AG04449 (cell line): ENCODE measurements around the gene PLRG1.

Experiments used
- CTCF ChIA-PET: fragments of 350-600 bp; formaldehyde crosslinking; extraction: SDS; loops from one replicate; lab custom pipeline; 2021; ENCODE audit warnings: antibody characterized with exemption; lab: Yijun Ruan, JAX
- POLR2A ChIA-PET: fragments of 400-600, 350-600 bp; formaldehyde crosslinking; extraction: SDS; loops from one replicate; lab custom pipeline; 2020; ENCODE audit warnings: antibody characterized with exemption, inconsistent platforms; lab: Yijun Ruan, JAX
- DNase-seq: peaks from one replicate; pipeline ENCODE4 v3.0.0-alpha.2; 2010; ENCODE audit warnings: low read depth, low spot score
- H3K4me3 ChIP-seq: 2 replicates; pipeline ENCODE4 v1.5.1; 2011; ENCODE audit warnings: low read depth, mild to moderate bottlenecking, control low read depth, low read length
- TF ChIP-seq, protein P1 (sequence below): IDR thresholded peaks from one replicate; pipeline ENCODE4 v1.5.1; 2011; ENCODE audit warnings: mild to moderate bottlenecking, moderate library complexity, low read length, control low read depth, inconsistent platforms; ENCODE audit not compliant: insufficient read depth; ENCODE audit errors: missing control alignments

PLRG1 gene

DNA sequence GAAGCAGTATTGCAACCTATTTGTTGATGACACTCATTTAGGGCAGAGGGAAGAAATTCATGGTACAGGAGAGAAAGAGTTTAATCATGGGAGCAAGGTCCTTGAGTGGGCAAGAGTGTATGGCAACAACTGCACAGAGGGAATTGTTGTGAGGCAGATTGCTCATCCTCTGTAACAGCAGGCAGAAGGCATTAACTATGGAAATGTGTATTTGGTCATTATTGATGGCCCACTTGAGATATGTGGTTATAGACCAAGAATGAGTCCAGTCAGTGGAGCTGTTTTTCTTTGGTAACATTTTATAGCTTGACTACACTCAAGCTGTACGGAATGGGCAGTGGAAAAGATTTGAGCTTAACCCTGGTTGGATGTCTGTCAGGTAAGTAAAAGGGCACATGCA, 15.9 kb downstream of the PLRG1 start:
- H3K4me3 ChIP-seq, result no peak overlapping the region
- TF ChIP-seq, protein P1, sequence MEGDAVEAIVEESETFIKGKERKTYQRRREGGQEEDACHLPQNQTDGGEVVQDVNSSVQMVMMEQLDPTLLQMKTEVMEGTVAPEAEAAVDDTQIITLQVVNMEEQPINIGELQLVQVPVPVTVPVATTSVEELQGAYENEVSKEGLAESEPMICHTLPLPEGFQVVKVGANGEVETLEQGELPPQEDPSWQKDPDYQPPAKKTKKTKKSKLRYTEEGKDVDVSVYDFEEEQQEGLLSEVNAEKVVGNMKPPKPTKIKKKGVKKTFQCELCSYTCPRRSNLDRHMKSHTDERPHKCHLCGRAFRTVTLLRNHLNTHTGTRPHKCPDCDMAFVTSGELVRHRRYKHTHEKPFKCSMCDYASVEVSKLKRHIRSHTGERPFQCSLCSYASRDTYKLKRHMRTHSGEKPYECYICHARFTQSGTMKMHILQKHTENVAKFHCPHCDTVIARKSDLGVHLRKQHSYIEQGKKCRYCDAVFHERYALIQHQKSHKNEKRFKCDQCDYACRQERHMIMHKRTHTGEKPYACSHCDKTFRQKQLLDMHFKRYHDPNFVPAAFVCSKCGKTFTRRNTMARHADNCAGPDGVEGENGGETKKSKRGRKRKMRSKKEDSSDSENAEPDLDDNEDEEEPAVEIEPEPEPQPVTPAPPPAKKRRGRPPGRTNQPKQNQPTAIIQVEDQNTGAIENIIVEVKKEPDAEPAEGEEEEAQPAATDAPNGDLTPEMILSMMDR, result no peak
- ChIA-PET CTCF (interaction anchor here (0.9 kb wide), 1 partner anchor 16 kb away, joined by 3 read pairs; the partner anchor contains the start of gene PLRG1), POLR2A (no interaction called here)
- DNase-seq, result no peak

- DNase-seq, result no peak
- CTCF ChIA-PET, result interaction anchor here (0.7 to 1.5 kb wide), 3 partner anchors 23 to 131 kb away, joined by 3 to 6 read pairs (median 3); no protein-coding TSS in a partner anchor
- no peak overlapping the region for H3K4me3 ChIP-seq
- POLR2A ChIA-PET, result no interaction called here
- TF ChIP-seq, protein P1, result no peak
Observed at GRCh38 chr4:154529728-154530519, 20.3 kb downstream of the PLRG1 start.

DNA sequence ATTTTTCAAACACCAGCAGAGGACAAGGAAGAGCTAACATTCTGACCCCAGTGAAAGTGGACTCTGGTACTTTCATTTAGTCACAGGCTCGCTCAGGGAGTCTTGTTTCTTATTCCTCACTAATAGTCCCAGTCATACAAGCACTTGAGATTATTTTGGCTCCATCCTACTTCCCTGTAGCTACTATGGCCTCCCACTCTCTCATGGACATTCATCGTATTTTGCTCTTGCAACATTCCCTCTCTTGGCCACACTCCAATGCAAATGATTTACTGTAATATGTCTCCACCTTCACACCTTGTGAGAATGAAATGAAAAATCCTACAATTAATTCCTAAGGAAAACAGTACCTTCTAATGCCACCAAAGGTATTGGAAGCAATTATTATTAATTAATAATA, 21.3 kb downstream of the PLRG1 start:
- ChIA-PET POLR2A (no interaction called here), CTCF (no interaction called here)
- TF ChIP-seq, protein P1, result no peak
- H3K4me3 ChIP-seq, result no peak overlapping the region
- no peak for DNase-seq

DNA sequence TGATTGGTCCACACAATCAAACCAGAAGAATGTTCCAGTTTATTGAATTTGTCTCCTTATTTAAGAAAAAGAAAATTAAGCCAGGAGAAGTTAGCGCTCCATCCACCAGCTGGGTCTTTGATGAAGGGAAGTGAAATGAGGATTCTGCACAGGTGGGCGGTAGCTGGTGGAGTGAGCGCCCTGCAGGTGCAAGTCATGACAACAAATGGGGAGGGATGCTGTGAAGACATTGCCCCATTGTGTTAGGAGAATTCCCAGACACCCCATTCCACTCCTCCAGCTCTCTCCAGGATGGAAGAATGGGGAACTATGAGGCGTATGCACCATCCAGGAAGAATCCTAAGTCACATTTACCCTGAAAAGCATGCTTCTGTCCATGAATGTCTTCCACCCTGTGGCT, 22.9 kb downstream of the PLRG1 start:
- ChIA-PET POLR2A (no interaction called here), CTCF (no interaction called here)
- no peak for DNase-seq
- no peak overlapping the region for H3K4me3 ChIP-seq
- TF ChIP-seq, protein P1, result no peak

GRCh38 chr4:154526151-154526550, 24.0 kb downstream of the PLRG1 start:
- POLR2A ChIA-PET, result no interaction called here

GRCh38 chr4:154521607-154522006, 28.6 kb downstream of the PLRG1 start:
- CTCF ChIA-PET, result no interaction called here
- DNase-seq, result no peak
- TF ChIP-seq, protein P1, result no peak
- POLR2A ChIA-PET, result no interaction called here
- no peak overlapping the region for H3K4me3 ChIP-seq

More at GRCh38 chr4:154526151-154526550, 24.0 kb downstream of the PLRG1 start:
- CTCF ChIA-PET, result no interaction called here
- H3K4me3 ChIP-seq, result no peak overlapping the region
- TF ChIP-seq, protein P1, result no peak
- DNase-seq, result no peak
